ENCODE data around the gene ZNF185.

The ZNF185 gene

GRCh38 chrX:152937236-152937635 is 39.4 kb downstream of the ZNF185 start:
- no peaks in the 10 kb centered on the region for H3K9me3 ChIP-seq (ENCODE audit: control insufficient read depth, insufficient read depth, low read depth, low read length)
- POLR2A ChIA-PET = no interaction called here
- CTCF ChIA-PET = interaction anchor here (1.7 kb wide), 1 partner anchor 11 kb away, joined by 3 read pairs; no protein-coding TSS in a partner anchor
- no peaks in the 10 kb centered on the region for H3K4me1 ChIP-seq (ENCODE audit: control insufficient read depth, insufficient read depth, low read length)
- no peak overlapping the region for H3K27ac ChIP-seq (ENCODE audit: extremely low read depth, low read depth, low read length)
- TF ChIP-seq ZNF704 (tag by site-specific recombination; IDR thresholded peaks at IDR 0.05) (no peak), ZNF280C (tag by site-specific recombination; IDR thresholded peaks at IDR 0.05) (no peak), SP3 (tag by site-specific recombination; IDR thresholded peaks at IDR 0.05) (no peak), ZSCAN18 (tag by site-specific recombination; IDR thresholded peaks at IDR 0.05) (no peak), IKZF3 (tag by site-specific recombination; IDR thresholded peaks at IDR 0.05) (no peak), ZFHX2 (tag by site-specific recombination; conservative IDR thresholded peaks at IDR 0.05) (no peak), HIC1 (tag by site-specific recombination; IDR thresholded peaks at IDR 0.05) (no peak), SCRT2 (tag by site-specific recombination; IDR thresholded peaks at IDR 0.05) (no peak), ZNF132 (tag by site-specific recombination; IDR thresholded peaks at IDR 0.05; ENCODE audit: borderline replicate concordance) (no peak), ZSCAN5A (tag by site-specific recombination; IDR thresholded peaks at IDR 0.05) (no peak), ZNF175 (tag by site-specific recombination; IDR thresholded peaks at IDR 0.05) (no peak), ZNF76 (tag by site-specific recombination; IDR thresholded peaks at IDR 0.05; ENCODE audit: borderline replicate concordance, low read depth) (no peak), ZNF404 (tag by site-specific recombination; IDR thresholded peaks at IDR 0.05) (no peak)
- no peak overlapping the region for H3K4me3 ChIP-seq (ENCODE audit: low read depth, low read length)
- no peaks in the 10 kb centered on the region for H3K36me3 ChIP-seq (ENCODE audit: control insufficient read depth in 2 of 2, insufficient read depth in 1 of 2, low read length in 2 of 2)

GRCh38 chrX:152941328-152942076 is 43.6 kb downstream of the ZNF185 start:
- Histone ChIP-seq H3K36me3 (ENCODE audit: control insufficient read depth in 2 of 2, insufficient read depth in 1 of 2, low read length in 2 of 2) (no peaks in the 10 kb centered on the region; a peak in 1 of 3 replicates), H3K9me3 (ENCODE audit: control insufficient read depth, insufficient read depth, low read depth, low read length) (no peaks in the 10 kb centered on the region), H3K27ac (ENCODE audit: extremely low read depth, low read depth, low read length) (no peak overlapping the region; the same call in 1 of the 2 replicates), H3K4me3 (ENCODE audit: low read depth, low read length) (peak overlapping the region; percentile 56), H3K4me1 (ENCODE audit: control insufficient read depth, insufficient read depth, low read length) (no peaks in the 10 kb centered on the region)
- POLR2A ChIA-PET = interaction anchor here (0.5 to 1.4 kb wide), 6 partner anchors 12 to 1098 kb away, joined by 3 to 4 read pairs (median 3); partner anchors contain the start of gene ZNF185
- CTCF ChIA-PET = interaction anchor here (0.6 to 2.5 kb wide), 40 partner anchors 10 to 1196 kb away, joined by 3 to 20 read pairs (median 4); partner anchors contain the start of genes DUSP9, HAUS7 and ZNF275
- TF ChIP-seq KLF1 (tag by site-specific recombination; IDR thresholded peaks at IDR 0.05) (0 out of 2 replicates have a peak, but pooled peaks have one; percentile 20), ZXDB (tag by site-specific recombination; IDR thresholded peaks at IDR 0.05) (peak; percentile 57; the same call in 1 of the 2 replicates), ZFP41 (tag by site-specific recombination; IDR thresholded peaks at IDR 0.05; ENCODE audit: borderline replicate concordance) (no peak), ZBTB1 (tag by site-specific recombination; IDR thresholded peaks at IDR 0.05) (no peak), ZBTB10 (tag by site-specific recombination; IDR thresholded peaks at IDR 0.05) (peak; percentile 71), AEBP2 (tag by site-specific recombination; IDR thresholded peaks at IDR 0.05; ENCODE audit: borderline replicate concordance) (no peak), ZNF350 (tag by site-specific recombination; IDR thresholded peaks at IDR 0.05) (no peak)
